ENCODE measurements around the gene VAV1.
A peak's percentile ranks its signal among the peaks of the same experiment; 100 is the strongest.
"Not testable (repeated sequence)": the region's sequence is repeated elsewhere in the genome, so short reads cannot be mapped to it uniquely, and the experiment has no call there.

Gene VAV1

GRCh38 chr19:6761053-6761676 is 11.3 kb upstream of the VAV1 start:
- no peak for DNase-seq (ENCODE audit: low read depth in 2 of 2)

- DNase-seq (ENCODE audit: low read depth in 2 of 2), result not testable (repeated sequence)
Measured at GRCh38 chr19:6762253-6762797, 10.2 kb upstream of the VAV1 start.

GRCh38 chr19:6765738-6766356 is 6.7 kb upstream of the VAV1 start:
- DNase-seq (ENCODE audit: low read depth in 2 of 2), result no peak

- no peak for DNase-seq (ENCODE audit: low read depth in 2 of 2)
Measured at GRCh38 chr19:6766357-6767080, 6.0 kb upstream of the VAV1 start.

- DNase-seq (ENCODE audit: low read depth in 2 of 2), result no peak
Measured at GRCh38 chr19:6767081-6767356, 5.5 kb upstream of the VAV1 start.

GRCh38 chr19:6767357-6768235 is 4.9 kb upstream of the VAV1 start, which contains the start of gene SH2D3A:
Gene SH2D3A, minus strand, starts transcription at chr19:6767435. Its CDS starts 3,687 bp downstream, at chr19:6763748.
- DNase-seq (ENCODE audit: low read depth in 2 of 2), result peak; percentile 88 to 94

GRCh38 chr19:6768236-6768785 is 4.2 kb upstream of the VAV1 start:
- DNase-seq (ENCODE audit: low read depth in 2 of 2), result no peak

GRCh38 chr19:6769006-6769619 is 3.4 kb upstream of the VAV1 start:
- DNase-seq (ENCODE audit: low read depth in 2 of 2), result no peak

- not testable (repeated sequence) for DNase-seq (ENCODE audit: low read depth in 2 of 2)
Measured at GRCh38 chr19:6771648-6772027, 870 bp upstream of the VAV1 start.

GRCh38 chr19:6772866-6773322 is 386 bp downstream of the VAV1 start:
- DNase-seq (ENCODE audit: low read depth in 2 of 2), result no peak

- peak in 1 of 2 donors; percentile 18 for DNase-seq (ENCODE audit: low read depth in 2 of 2)
Measured at GRCh38 chr19:6773323-6773931, 919 bp downstream of the VAV1 start.

- no peak for DNase-seq (ENCODE audit: low read depth in 2 of 2)
Measured at GRCh38 chr19:6774821-6775707, 2.6 kb downstream of the VAV1 start.

- DNase-seq (ENCODE audit: low read depth in 2 of 2), result not testable (repeated sequence)
Measured at GRCh38 chr19:6776045-6776444, 3.5 kb downstream of the VAV1 start.

- no peak for DNase-seq (ENCODE audit: low read depth in 2 of 2)
Measured at GRCh38 chr19:6776999-6777398, 4.5 kb downstream of the VAV1 start.

- no peak for DNase-seq (ENCODE audit: low read depth in 2 of 2)
Measured at GRCh38 chr19:6777434-6777833, 4.9 kb downstream of the VAV1 start.

- no peak for DNase-seq (ENCODE audit: low read depth in 2 of 2)
Measured at GRCh38 chr19:6778386-6778785, 5.9 kb downstream of the VAV1 start.

- no peak for DNase-seq (ENCODE audit: low read depth in 2 of 2)
Measured at GRCh38 chr19:6779206-6779605, 6.7 kb downstream of the VAV1 start.

- no peak for DNase-seq (ENCODE audit: low read depth in 2 of 2)
Measured at GRCh38 chr19:6787393-6787792, 14.9 kb downstream of the VAV1 start.

- no peak for DNase-seq (ENCODE audit: low read depth in 2 of 2)
Measured at GRCh38 chr19:6788896-6789295, 16.4 kb downstream of the VAV1 start.
